ENCODE results near the gene KCNMB1.

The KCNMB1 gene

DNA sequence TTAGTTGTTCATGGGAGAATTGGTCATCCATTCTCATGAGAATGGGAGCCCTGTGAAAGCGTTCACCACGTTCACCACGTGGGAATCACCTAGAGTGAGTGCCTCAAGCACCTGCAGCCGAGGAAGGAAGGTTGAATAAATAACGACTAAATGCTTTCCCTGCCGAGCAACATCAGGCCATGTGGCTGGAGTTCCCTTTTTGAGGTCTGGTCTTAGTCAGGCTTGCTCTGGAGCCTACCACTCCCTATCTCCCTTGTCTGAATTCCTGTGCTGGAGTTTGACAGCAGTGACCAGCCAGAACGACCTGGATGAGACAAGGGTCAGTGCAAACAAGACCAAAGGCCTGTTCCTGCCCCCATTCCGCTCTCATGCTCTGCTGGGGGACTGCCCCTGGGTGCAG lies 28.5 kb downstream of the KCNMB1 start:
- Histone ChIP-seq H3K4me3 (ENCODE audit: low read length, poor library complexity, severe bottlenecking) (no peak overlapping the region), H3K9ac (ENCODE audit: low read depth, low read length, poor library complexity, severe bottlenecking) (no peak overlapping the region), H3K4me1 (ENCODE audit: insufficient read depth, low read length, poor library complexity, severe bottlenecking) (no peaks in the 10 kb centered on the region), H3K79me2 (ENCODE audit: insufficient read depth, low read length) (no peaks in the 10 kb centered on the region), H3K27me3 (ENCODE audit: insufficient read depth, low read length, poor library complexity, severe bottlenecking) (no peaks in the 10 kb centered on the region), H2AFZ (ENCODE audit: low read length) (no peak overlapping the region), H3K9me2 (replicated peaks; ENCODE audit: low read depth, low read length) (no peaks in the 10 kb centered on the region), H3K9me3 (ENCODE audit: insufficient read depth, low read depth, low read length) (no peaks in the 10 kb centered on the region), H3K4me2 (ENCODE audit: low read depth, low read length, poor library complexity, severe bottlenecking) (no peak overlapping the region), H3F3A (ENCODE audit: low read depth) (no peaks in the 10 kb centered on the region), H3K36me3 (ENCODE audit: insufficient read depth, low read length) (no peaks in the 10 kb centered on the region), H4K20me1 (ENCODE audit: insufficient read depth, low read length, poor library complexity, severe bottlenecking) (no peaks in the 10 kb centered on the region)
- no peak for TF ChIP-seq EZH2phosphoT487 (IDR thresholded peaks at IDR 0.05; ENCODE audit: borderline replicate concordance)
- TF ChIP-seq, protein P1, sequence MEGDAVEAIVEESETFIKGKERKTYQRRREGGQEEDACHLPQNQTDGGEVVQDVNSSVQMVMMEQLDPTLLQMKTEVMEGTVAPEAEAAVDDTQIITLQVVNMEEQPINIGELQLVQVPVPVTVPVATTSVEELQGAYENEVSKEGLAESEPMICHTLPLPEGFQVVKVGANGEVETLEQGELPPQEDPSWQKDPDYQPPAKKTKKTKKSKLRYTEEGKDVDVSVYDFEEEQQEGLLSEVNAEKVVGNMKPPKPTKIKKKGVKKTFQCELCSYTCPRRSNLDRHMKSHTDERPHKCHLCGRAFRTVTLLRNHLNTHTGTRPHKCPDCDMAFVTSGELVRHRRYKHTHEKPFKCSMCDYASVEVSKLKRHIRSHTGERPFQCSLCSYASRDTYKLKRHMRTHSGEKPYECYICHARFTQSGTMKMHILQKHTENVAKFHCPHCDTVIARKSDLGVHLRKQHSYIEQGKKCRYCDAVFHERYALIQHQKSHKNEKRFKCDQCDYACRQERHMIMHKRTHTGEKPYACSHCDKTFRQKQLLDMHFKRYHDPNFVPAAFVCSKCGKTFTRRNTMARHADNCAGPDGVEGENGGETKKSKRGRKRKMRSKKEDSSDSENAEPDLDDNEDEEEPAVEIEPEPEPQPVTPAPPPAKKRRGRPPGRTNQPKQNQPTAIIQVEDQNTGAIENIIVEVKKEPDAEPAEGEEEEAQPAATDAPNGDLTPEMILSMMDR (conservative IDR thresholded peaks at IDR 0.05; ENCODE audit: low read length) = no peak

DNA sequence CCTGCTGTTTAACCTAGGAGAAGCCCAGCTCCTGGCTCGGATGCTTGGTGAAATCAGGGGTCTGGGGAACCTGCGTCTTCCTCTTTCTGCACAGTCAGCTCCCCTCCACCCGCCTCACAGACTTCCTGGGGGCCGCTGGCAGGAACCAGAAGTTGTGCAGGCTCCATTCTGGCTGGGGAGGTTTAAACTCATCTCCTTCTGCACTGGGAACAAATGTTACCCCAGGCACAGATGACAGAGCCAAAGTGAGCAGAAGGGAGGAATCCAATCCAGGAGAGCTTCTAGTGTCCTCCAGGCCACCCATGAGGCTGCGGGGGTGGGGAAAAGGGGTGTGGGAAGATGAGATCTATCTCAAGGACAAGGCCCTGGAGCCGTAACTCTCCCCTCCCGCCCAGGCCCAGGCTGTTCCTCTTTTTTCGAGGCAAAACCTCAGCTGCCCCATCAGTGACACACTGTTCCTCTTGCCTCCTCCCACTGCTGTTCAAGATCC lies 31.2 kb downstream of the KCNMB1 start:
- Histone ChIP-seq H3F3A (ENCODE audit: low read depth) (no peaks in the 10 kb centered on the region), H3K27me3 (ENCODE audit: insufficient read depth, low read length, poor library complexity, severe bottlenecking) (no peaks in the 10 kb centered on the region), H2AFZ (ENCODE audit: low read length) (no peak overlapping the region), H3K9me2 (replicated peaks; ENCODE audit: low read depth, low read length) (no peaks in the 10 kb centered on the region), H3K4me2 (ENCODE audit: low read depth, low read length, poor library complexity, severe bottlenecking) (no peak overlapping the region), H3K4me3 (ENCODE audit: low read length, poor library complexity, severe bottlenecking) (no peak overlapping the region), H3K36me3 (ENCODE audit: insufficient read depth, low read length) (no peaks in the 10 kb centered on the region), H3K9me3 (ENCODE audit: insufficient read depth, low read depth, low read length) (no peaks in the 10 kb centered on the region), H3K4me1 (ENCODE audit: insufficient read depth, low read length, poor library complexity, severe bottlenecking) (no peaks in the 10 kb centered on the region), H3K79me2 (ENCODE audit: insufficient read depth, low read length) (no peaks in the 10 kb centered on the region), H3K9ac (ENCODE audit: low read depth, low read length, poor library complexity, severe bottlenecking) (no peak overlapping the region), H4K20me1 (ENCODE audit: insufficient read depth, low read length, poor library complexity, severe bottlenecking) (no peaks in the 10 kb centered on the region)
- TF ChIP-seq EZH2phosphoT487 (IDR thresholded peaks at IDR 0.05; ENCODE audit: borderline replicate concordance) = no peak
- TF ChIP-seq, protein P1 (conservative IDR thresholded peaks at IDR 0.05; ENCODE audit: low read length) = no peak

DNA sequence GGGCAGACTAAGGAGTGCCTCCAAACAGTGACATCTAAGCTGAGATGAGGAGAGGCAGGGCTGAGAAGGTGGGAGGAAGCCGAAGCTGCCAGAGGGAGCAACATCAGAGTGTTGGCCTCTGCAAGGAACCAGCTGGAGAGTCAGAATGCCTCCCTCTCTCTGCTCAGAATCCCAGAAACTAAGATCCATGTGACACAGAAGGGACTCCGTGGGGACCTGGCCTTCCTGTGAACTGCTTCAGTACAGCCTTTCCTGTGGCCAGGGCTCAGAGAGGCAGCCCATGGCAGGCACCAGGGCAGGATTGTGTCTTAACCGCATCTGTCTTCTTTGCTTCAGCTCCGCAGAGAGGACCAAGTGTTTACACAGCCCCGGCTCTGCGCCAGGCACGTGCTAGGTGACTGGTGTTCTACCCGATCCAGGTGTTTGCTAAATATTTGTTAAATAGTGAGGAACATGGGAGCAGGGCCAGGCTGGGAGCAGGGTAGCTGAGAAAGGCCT lies 33.5 kb downstream of the KCNMB1 start:
- H3F3A ChIP-seq (ENCODE audit: low read depth) = no peaks in the 10 kb centered on the region
- no peak overlapping the region for H3K4me2 ChIP-seq (ENCODE audit: low read depth, low read length, poor library complexity, severe bottlenecking)
- no peaks in the 10 kb centered on the region for H3K36me3 ChIP-seq (ENCODE audit: insufficient read depth, low read length)
- no peaks in the 10 kb centered on the region for H3K27me3 ChIP-seq (ENCODE audit: insufficient read depth, low read length, poor library complexity, severe bottlenecking)
- no peak overlapping the region for H2AFZ ChIP-seq (ENCODE audit: low read length)
- no peaks in the 10 kb centered on the region for H3K79me2 ChIP-seq (ENCODE audit: insufficient read depth, low read length)
- no peaks in the 10 kb centered on the region for H3K9me3 ChIP-seq (ENCODE audit: insufficient read depth, low read depth, low read length)
- no peaks in the 10 kb centered on the region for H3K4me1 ChIP-seq (ENCODE audit: insufficient read depth, low read length, poor library complexity, severe bottlenecking)
- H3K9me2 ChIP-seq (replicated peaks; ENCODE audit: low read depth, low read length) = no peaks in the 10 kb centered on the region
- no peaks in the 10 kb centered on the region for H4K20me1 ChIP-seq (ENCODE audit: insufficient read depth, low read length, poor library complexity, severe bottlenecking)
- TF ChIP-seq EZH2phosphoT487 (IDR thresholded peaks at IDR 0.05; ENCODE audit: borderline replicate concordance) = no peak
- TF ChIP-seq, protein P1 (conservative IDR thresholded peaks at IDR 0.05; ENCODE audit: low read length) = no peak
- no peak overlapping the region for H3K4me3 ChIP-seq (ENCODE audit: low read length, poor library complexity, severe bottlenecking)
- H3K9ac ChIP-seq (ENCODE audit: low read depth, low read length, poor library complexity, severe bottlenecking) = no peak overlapping the region

All from Loucy (cell line).